HG03108 (cell line): ENCODE measurements around the gene GAS2.
"Not testable (repeated sequence)": the region's sequence is repeated elsewhere in the genome, so short reads cannot be mapped to it uniquely, and the experiment has no call there.

Experiments
- ATAC-seq: cut with Tn5 transposase; IDR thresholded peaks from one replicate; pipeline ENCODE4 v1.9.1; 2021; ENCODE audit warnings: moderate library complexity; ENCODE audit not compliant: unreplicated experiment

GAS2 gene

DNA sequence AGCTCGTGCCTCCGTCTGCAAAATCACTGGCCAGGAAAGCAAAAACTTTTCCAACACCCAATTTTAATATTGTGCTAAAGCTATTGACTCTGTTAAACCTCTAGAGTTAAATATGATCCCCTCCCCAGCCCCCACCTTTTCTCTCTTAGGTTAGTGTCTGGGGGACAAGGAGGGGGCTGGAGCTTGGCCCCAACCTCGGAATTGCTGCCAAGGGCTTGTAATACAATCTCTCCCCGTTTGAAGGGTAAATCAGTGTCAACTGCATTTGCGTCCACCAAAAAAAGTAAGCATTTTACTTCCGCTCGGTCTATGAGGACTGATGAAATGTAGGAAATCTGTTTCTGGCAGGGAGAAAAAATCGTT lies at the start of gene GAS2:
Gene GAS2 (plus strand): TSS at position 287 of the 363 bp plus-strand sequence. CDS start 8,259 bp downstream, outside the sequence.
- ATAC-seq, result peak; percentile 7

DNA sequence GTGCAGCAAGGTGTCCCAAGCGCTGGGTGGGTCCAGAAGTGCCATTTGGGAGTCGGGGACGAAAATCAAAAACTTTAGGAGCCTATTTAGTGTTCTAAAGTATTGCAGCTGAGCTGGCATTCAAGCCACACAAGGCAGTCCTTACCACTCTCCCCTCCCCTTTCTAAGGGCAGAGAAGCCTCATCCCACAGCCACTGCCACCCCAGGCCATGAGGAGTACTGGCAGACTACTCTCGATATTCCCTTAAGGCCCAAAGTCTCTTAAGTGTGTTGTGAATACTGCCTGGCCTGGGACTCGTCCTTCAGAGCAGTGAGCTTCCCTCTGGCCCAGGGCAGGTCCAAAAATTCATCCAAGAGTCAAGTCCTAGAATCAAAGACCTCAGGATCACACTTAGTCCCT lies 48.5 kb upstream of the GAS2 start:
- ATAC-seq, result no peak

GRCh38 chr11:22624742-22625447 lies 41.5 kb upstream of the GAS2 start:
- peak; percentile 39 for ATAC-seq

- ATAC-seq, result peak; percentile 99
Measured at GRCh38 chr11:22625448-22626287, 40.7 kb upstream of the GAS2 start, which contains the start of gene FANCF. Gene FANCF, minus strand, starts transcription at chr11:22625823. Its CDS starts 13 bp downstream, at chr11:22625810.

DNA sequence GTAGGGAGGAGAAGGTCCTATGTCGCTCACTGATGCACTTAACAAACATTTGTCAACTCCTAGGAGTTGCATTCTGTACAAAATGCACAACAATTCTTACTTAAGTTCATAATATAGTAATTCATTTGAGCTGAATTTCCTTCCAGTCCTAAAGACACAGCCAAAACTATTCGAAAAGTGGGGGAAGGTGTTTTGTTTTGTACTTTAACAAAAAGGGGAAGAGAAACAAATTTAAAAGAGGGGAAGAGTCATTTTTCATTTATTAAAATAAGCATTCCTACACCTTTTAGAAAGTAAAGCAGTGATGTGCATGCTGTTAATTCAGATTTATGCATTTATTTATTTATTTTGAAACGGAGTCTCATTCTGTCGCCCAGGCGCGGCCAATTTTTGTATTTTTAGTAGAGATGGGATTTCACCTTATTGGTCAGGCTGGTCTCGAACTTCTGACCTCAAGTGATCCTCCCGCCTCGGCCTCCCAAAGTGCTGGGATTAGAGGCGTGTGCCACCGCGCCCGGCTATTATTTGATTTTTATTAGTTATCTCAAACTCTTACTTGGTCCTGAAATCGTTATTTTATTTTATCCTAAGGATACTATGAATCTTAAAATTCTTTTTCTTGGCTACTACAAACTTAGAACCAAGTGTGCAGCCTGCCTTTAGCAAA lies 39.7 kb upstream of the GAS2 start:
- no peak for ATAC-seq

GRCh38 chr11:22627421-22627820 lies 39.0 kb upstream of the GAS2 start:
- no peak for ATAC-seq

GRCh38 chr11:22633354-22633902 lies 33.0 kb upstream of the GAS2 start:
- no peak for ATAC-seq

GRCh38 chr11:22634897-22635629 lies 31.3 kb upstream of the GAS2 start:
- no peak for ATAC-seq

GRCh38 chr11:22635689-22636088 lies 30.7 kb upstream of the GAS2 start:
- no peak for ATAC-seq

DNA sequence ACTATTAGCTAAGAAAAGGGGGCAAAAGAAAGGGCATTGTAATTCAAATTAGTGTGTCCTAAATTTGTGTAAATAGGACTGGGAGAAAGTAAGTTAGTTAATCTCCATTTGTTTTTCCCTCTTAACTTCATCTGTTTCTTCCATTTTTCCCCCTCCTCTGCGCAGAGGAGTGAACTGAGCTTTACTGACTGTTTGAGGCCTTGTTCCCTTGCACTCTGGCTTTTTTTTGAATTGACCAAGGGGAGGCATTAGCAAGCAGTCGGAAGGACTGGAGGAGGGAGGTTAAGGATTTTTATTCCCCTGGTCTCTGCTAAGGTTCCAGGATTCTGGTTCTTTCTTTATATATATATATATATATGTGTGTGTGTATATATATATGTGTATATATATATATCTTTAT lies 25.5 kb upstream of the GAS2 start:
- ATAC-seq, result no peak

GRCh38 chr11:22641559-22641958 lies 24.9 kb upstream of the GAS2 start:
- ATAC-seq, result no peak

DNA sequence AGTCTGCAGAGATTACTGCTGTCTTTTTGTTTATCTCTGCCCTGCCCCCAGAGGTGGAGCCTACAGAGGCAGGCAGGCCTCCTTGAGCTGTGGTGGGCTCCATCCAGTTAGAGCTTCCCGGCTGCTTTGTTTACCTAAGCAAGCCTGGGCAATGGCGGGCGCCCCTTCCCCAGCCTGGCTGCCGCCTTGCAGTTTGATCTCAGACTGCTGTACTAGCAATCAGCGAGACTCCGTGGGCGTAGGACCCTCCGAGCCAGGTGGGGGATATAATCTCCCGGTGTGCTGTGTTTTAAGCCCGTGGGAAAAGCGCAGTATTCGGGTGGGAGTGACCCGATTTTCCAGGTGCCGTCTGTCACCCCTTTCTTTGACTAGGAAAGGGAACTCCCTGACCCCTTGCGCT lies 14.1 kb upstream of the GAS2 start:
- ATAC-seq, result not testable (repeated sequence)

DNA sequence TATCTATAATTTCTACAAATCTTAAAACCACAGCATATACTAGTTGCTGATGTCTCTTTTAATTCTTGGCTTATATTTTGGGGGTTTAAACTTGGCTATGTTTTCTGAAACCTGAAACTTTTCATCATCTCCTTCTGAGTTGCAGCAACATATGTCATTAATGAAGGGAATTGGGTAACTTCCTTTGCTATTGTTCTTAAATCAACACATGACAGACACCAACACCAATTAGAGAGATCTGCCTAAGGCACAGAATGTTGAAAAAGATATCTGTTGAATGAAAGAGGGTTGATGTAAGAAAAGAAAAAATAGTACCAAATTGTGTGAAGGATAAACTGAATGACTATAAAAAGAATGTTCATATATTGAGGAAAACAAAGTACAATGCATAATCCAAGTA lies 10.3 kb upstream of the GAS2 start:
- no peak for ATAC-seq

DNA sequence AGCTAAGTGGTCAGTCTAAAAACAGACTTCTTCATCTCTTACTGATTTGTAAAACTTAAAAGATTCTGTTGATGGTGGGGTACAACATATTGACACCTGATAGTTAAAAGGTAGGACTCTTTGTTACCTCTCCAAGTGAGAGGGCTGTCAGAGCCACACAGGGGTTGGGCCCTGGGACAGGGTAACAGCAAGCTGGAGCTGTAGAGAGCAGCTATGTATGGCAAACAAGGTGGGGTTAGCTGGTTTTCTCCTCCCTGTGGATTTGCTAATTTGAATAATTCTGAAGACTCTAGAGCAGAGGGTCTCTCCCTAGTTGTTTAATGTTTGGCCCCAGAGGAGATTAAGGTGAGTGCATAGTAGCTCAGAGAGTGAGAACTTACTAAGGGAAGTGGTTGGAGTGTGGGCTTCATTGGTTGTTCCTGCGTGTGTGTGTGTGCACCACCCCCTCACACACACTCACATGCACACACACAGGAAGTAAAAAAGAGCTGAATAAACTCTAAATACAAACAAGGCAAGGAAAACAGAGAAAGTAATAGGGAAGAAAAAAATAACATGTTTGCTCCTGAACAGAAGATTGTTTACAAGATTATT lies 9.2 kb upstream of the GAS2 start:
- ATAC-seq, result peak; percentile 98

- ATAC-seq, result no peak
Measured at GRCh38 chr11:22659783-22660182, 6.6 kb upstream of the GAS2 start.

DNA sequence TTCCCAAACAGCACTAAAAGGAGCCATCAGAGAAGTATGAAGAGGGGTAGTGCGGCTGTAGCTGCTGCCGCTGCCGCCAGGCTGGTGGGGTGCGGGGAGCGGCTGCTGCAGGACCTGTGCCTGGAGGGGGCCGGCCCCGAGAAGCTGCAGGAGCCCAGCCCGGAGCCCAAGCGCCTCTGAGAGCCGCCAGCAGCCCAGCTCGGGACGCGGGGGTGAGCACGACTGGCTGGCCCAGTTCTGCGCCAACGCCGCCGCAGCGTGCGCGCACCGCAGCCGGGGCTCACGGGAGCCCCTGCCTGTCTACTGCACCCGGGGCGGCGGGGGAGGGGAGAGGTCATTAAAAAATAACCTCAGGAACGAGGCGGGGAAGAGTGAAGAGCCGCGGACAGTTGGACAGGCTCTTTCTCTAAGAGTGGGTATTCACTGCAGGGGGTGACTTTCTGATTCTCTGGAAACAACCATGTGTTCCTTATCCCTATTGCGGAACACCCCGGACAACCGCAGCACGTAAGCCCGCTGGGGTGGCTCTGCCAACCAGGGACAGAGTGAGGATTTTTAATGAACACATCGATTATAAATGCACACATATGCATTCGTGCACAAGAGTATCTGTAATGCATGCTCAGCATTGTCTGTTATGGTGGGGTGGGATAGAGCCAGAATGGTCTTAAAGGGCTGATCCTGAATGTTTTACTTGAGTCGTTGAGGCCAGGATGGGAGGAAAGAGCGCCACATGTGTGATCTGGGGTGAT lies 453 bp downstream of the GAS2 start:
- peak; percentile 42 for ATAC-seq

DNA sequence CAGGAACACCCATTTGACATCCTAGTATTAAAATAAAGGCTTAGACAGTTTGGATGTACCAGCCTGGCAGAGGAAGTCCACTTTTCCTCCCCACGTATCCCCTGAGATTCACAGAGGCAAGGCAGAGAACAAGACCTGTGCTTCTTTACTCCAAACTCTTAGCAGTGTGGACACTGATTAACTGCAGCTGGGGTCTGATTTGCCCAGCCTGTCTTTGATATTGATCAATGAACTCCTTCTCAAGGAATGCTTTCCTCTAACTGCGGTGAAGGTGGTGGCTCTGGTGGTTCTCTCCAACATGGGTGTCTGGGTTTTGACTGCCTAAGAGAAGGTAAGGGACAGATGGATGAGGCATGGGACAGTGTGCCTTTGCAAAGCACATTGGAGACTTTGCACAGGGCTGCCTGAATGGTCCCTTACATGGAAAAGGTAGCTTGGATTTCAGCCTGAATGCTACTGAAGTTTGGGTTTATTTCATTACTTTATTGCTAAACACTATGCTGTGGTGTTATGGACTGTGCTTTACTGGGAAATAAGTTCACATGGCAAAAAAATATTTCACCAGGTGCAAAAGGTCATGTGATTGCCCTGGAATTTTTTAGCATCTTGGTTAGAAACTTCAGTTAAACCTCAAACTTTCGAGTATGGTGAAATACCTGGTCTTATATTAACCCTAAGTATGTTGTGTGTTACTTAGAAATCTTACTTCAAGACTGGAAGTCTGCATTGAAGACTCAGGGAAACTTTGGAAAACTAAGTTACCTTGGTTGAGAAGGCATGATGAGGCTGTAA lies 1.8 kb downstream of the GAS2 start:
- no peak for ATAC-seq

- ATAC-seq, result no peak
Measured at GRCh38 chr11:22669368-22669767, 3.0 kb downstream of the GAS2 start.

GRCh38 chr11:22670830-22671229 lies 4.4 kb downstream of the GAS2 start:
- peak; percentile 36 for ATAC-seq
